HCT116 (cell line): ENCODE data around the gene PRKCH. TPM values are rescaled to one million over a fixed set of nuclear protein-coding genes. Genes with fewer than 3 reads are reported as not detected.

Experiments used
- ATAC-seq: fragments of 200-7000 bp; cut with Tn5 transposase; 2 replicates; pipeline ENCODE4 v1.9.1; 2020; ENCODE audit warnings: mild to moderate bottlenecking, moderate library complexity
- BruUV-seq: library from RNA; stranded (reverse); fragments of 400-500 nt; replicated peaks from 2 replicates; lab custom pipeline; 2021; lab: Mats Ljungman, UMichigan
- CTCF ChIA-PET: fragments of 300-600 bp; sonication (Branson Sonifier 250); formaldehyde crosslinking; loops from one replicate; lab custom pipeline; 2021; ENCODE audit warnings: antibody characterized with exemption; lab: Charles Lee
- POLR2A ChIA-PET: fragments of 300-600, 350-600 bp; sonication (Branson Sonifier 250); formaldehyde crosslinking; loops from one replicate; lab custom pipeline; 2021; ENCODE audit warnings: antibody characterized with exemption; lab: Charles Lee
- RAD21 ChIA-PET, 2 experiments: fragments of 300-600 bp; sonication (Branson Sonifier 250); formaldehyde crosslinking; loops; one replicate each; lab custom pipeline; 2023; ENCODE audit warnings: low total read pairs in 2 of 2; ENCODE audit not compliant: uncharacterized antibody in 2 of 2, unreplicated experiment in 2 of 2, low non-redundant PET in 1 of 2; lab: Charles Lee
- DNase-seq: peaks from one replicate; pipeline ENCODE4 v3.0.0-alpha.2; 2010; ENCODE audit warnings: low read depth, low spot score
- H2AFZ ChIP-seq: fragments of 200-600 bp; shearing (Covaris generic), sonication (generic); 2 replicates; pipeline ENCODE4 v1.6.1; 2017; ENCODE audit warnings: low read depth, mixed run types, mixed read lengths, antibody characterized with exemption, low read length; ENCODE audit not compliant: poor library complexity, severe bottlenecking
- H3K27ac ChIP-seq: 2 replicates; pipeline ENCODE4 v1.5.1; 2012; ENCODE audit warnings: low read depth, low read length
- H3K27me3 ChIP-seq: fragments of 200-600 bp; sonication (generic); 2 replicates; pipeline ENCODE4 v1.6.1; 2016; ENCODE audit warnings: mixed run types, low read length, mixed read lengths; ENCODE audit not compliant: insufficient read depth
- H3K36me3 ChIP-seq, 2 experiments: fragments of 200-500 bp in 1 of 2; fragments of 200-600 bp in 1 of 2; sonication (Bioruptor generic) in 1 of 2; sonication (generic) in 1 of 2; 2 replicates each; pipeline versions ENCODE4 v1.5.1 to v1.6.1; 2014 to 2016; ENCODE audit warnings: low read length in 2 of 2, inconsistent platforms in 1 of 2, mixed read lengths in 1 of 2, mixed run types in 1 of 2; ENCODE audit not compliant: insufficient read depth in 2 of 2, control insufficient read depth in 1 of 2
- H3K4me1 ChIP-seq, 2 experiments: fragments of 200-600 bp in 1 of 2; sonication (generic) in 1 of 2; 2 replicates each; pipeline versions ENCODE4 v1.5.1 to v1.6.1; 2012 to 2017; ENCODE audit warnings: low read length in 2 of 2, inconsistent platforms in 1 of 2, mild to moderate bottlenecking in 1 of 2, mixed read lengths in 1 of 2, mixed run types in 1 of 2, moderate library complexity in 1 of 2; ENCODE audit not compliant: insufficient read depth in 2 of 2, control insufficient read depth in 1 of 2
- H3K4me2 ChIP-seq: fragments of 200-600 bp; sonication (generic); 2 replicates; pipeline ENCODE4 v1.6.1; 2017; ENCODE audit warnings: mixed run types, low read length, mixed read lengths
- H3K4me3 ChIP-seq, 2 experiments: fragments of 200-600 bp in 1 of 2; sonication (generic) in 1 of 2; replicated peaks in 1 of 2; 2 replicates each; pipeline ENCODE4 v1.5.1; 2011 to 2016; ENCODE audit warnings: low read length in 2 of 2, control low read depth in 1 of 2, low read depth in 1 of 2, mild to moderate bottlenecking in 1 of 2, mixed read lengths in 1 of 2, mixed run types in 1 of 2
- H3K79me2 ChIP-seq: fragments of 200-600 bp; sonication (generic); 2 replicates; pipeline ENCODE4 v1.6.1; 2017; ENCODE audit warnings: mild to moderate bottlenecking, mixed run types, low read length, moderate library complexity, mixed read lengths; ENCODE audit not compliant: insufficient read depth
- H3K9ac ChIP-seq: fragments of 200-600 bp; sonication (generic); 2 replicates; pipeline ENCODE4 v1.6.1; 2016; ENCODE audit warnings: low read length, mixed read lengths
- H3K9me2 ChIP-seq: fragments of 200-600 bp; sonication (generic), shearing (Covaris generic); 2 replicates; pipeline ENCODE4 v1.6.1; 2017; ENCODE audit warnings: mixed run types, mild to moderate bottlenecking, moderate library complexity; ENCODE audit not compliant: insufficient read depth
- H3K9me3 ChIP-seq, 2 experiments: fragments of 200-500 bp in 1 of 2; fragments of 200-600 bp in 1 of 2; sonication (Bioruptor generic) in 1 of 2; sonication (generic) in 1 of 2; 2 replicates each; pipeline ENCODE4 v1.6.1; 2014 to 2017; ENCODE audit warnings: low read length in 2 of 2, mixed read lengths in 2 of 2, inconsistent platforms in 1 of 2, low read depth in 1 of 2, mild to moderate bottlenecking in 1 of 2, mixed run types in 1 of 2, moderate library complexity in 1 of 2; ENCODE audit not compliant: control insufficient read depth in 1 of 2, insufficient read depth in 1 of 2
- H4K20me1 ChIP-seq: fragments of 200-600 bp; sonication (generic), shearing (Covaris generic); 2 replicates; pipeline ENCODE4 v1.6.1; 2017; ENCODE audit warnings: mixed run types, mild to moderate bottlenecking, moderate library complexity; ENCODE audit not compliant: insufficient read depth
- CBX3 ChIP-seq: IDR thresholded peaks from 2 replicates; pipeline ENCODE4 v1.6.1; 2012; ENCODE audit warnings: low read depth
- CEBPB ChIP-seq: IDR thresholded peaks from 2 replicates; pipeline ENCODE4 v1.6.1; 2012; ENCODE audit warnings: low read depth
- ELF1 ChIP-seq: IDR thresholded peaks from 2 replicates; pipeline ENCODE4 v1.6.1; 2012; ENCODE audit warnings: low read depth, borderline replicate concordance
- EZH2 ChIP-seq: fragments of 200-600 bp; sonication (generic); IDR thresholded peaks from 2 replicates; pipeline ENCODE4 v1.6.1; 2017; ENCODE audit warnings: antibody characterized with exemption, mixed run types
- EZH2phosphoT487 ChIP-seq: fragments of 200-600 bp; IDR thresholded peaks from 2 replicates; pipeline ENCODE4 v1.6.1; 2018; ENCODE audit warnings: antibody characterized with exemption, borderline replicate concordance
- POLR2A ChIP-seq: IDR thresholded peaks from 2 replicates; pipeline ENCODE4 v1.7.0; 2011; ENCODE audit warnings: borderline replicate concordance; ENCODE audit not compliant: insufficient read depth, insufficient read length; ENCODE audit errors: extremely low read depth
- POLR2AphosphoS5 ChIP-seq: IDR thresholded peaks from 2 replicates; pipeline ENCODE4 v1.6.1; 2011; ENCODE audit warnings: mild to moderate bottlenecking, low read depth, low read length, moderate library complexity
- RAD21 ChIP-seq: IDR thresholded peaks from 2 replicates; pipeline ENCODE4 v1.6.1; 2012; ENCODE audit warnings: low read depth, mild to moderate bottlenecking
- YY1 ChIP-seq: IDR thresholded peaks from 2 replicates; pipeline ENCODE4 v1.6.1; 2011; ENCODE audit warnings: low read length, low read depth, moderate library complexity, mild to moderate bottlenecking; ENCODE audit not compliant: insufficient replicate concordance; ENCODE audit errors: extremely low read depth
- ZFX ChIP-seq: fragments of 450-650 bp; IDR thresholded peaks from 2 replicates; pipeline ENCODE4 v1.6.1; 2017
- intact Hi-C: fragments of 100-400 bp; cut with micrococcal nuclease; formaldehyde crosslinking; loops from 2 replicates; pipeline ENCODE4 v1.10.0; 2022
- total RNA-seq: library from RNA; stranded (reverse); gene quantifications from one replicate; pipeline ENCODE4 v1.2.1, GENCODE V29; 2021; ENCODE audit not compliant: unreplicated experiment
- TF ChIP-seq, protein P1 (sequence below), 3 experiments: fragments of 200-600 bp in 1 of 3; sonication (generic) in 1 of 3; IDR thresholded peaks in 2 of 3; conservative IDR thresholded peaks in 1 of 3; 2 replicates each; pipeline ENCODE4 v1.5.1; 2012 to 2017; ENCODE audit warnings: low read depth in 2 of 3, low read length in 2 of 3, antibody characterized with exemption in 1 of 3, borderline replicate concordance in 1 of 3, control low read depth in 1 of 3, mild to moderate bottlenecking in 1 of 3, mixed read lengths in 1 of 3, mixed run types in 1 of 3, moderate library complexity in 1 of 3; ENCODE audit not compliant: insufficient read depth in 1 of 3
- TF ChIP-seq, protein P2 (sequence below): IDR thresholded peaks from 2 replicates; pipeline ENCODE4 v1.6.1; 2012
- TF ChIP-seq, protein P3 (sequence below): IDR thresholded peaks from 2 replicates; pipeline ENCODE4 v1.6.1; 2012; ENCODE audit warnings: low read depth
- TF ChIP-seq, protein P4 (sequence below): IDR thresholded peaks from 2 replicates; pipeline ENCODE4 v1.6.1; 2011; ENCODE audit warnings: mild to moderate bottlenecking, low read length, moderate library complexity; ENCODE audit not compliant: insufficient replicate concordance; ENCODE audit errors: extremely low read depth

PRKCH gene
- total RNA-seq, 1 experiment from 2014 or later, result 16.6 TPM

DNA sequence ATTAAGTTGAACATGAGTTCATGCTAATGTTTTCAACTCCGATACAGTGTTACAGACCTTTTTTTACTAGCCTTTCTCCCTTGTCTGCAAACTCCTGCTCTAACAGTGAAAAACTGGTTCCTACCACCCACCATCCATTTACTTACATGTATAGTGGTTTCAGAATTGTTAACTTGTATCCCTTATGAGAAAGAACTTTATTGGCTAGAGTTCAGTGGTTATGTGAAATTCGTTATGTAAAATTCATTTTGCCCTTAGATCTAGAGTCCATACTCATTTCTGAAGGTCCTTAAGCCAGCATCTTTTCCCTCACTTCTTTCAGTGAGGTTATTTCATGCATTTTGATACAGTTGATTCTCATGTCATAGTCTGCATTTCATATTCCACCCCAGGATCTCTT lies 51.0 kb downstream of the PRKCH start:
- H2AFZ ChIP-seq, result no peak overlapping the region
- no peak overlapping the region for H3K4me3 ChIP-seq
- no peaks in the 10 kb centered on the region for H3K79me2 ChIP-seq
- RAD21 ChIA-PET, result no interaction called here
- H3K27ac ChIP-seq, result no peak overlapping the region
- no peaks in the 10 kb centered on the region for H3K27me3 ChIP-seq
- H3K9me2 ChIP-seq, result no peaks in the 10 kb centered on the region
- H4K20me1 ChIP-seq, result no peaks in the 10 kb centered on the region
- POLR2A ChIA-PET, result no interaction called here
- peaks cover 12 to 13% of the 10 kb centered on the region in 2 experiments; a peak in 2 of 4 replicates for H3K9me3 ChIP-seq
- H3K4me2 ChIP-seq, result no peak overlapping the region
- TF ChIP-seq RAD21 (no peak), ELF1 (no peak), EZH2phosphoT487 (no peak), ZFX (no peak), YY1 (no peak), EZH2 (no peak), CEBPB (no peak), POLR2A (no peak), CBX3 (no peak), POLR2AphosphoS5 (no peak)
- TF ChIP-seq, protein P1, sequence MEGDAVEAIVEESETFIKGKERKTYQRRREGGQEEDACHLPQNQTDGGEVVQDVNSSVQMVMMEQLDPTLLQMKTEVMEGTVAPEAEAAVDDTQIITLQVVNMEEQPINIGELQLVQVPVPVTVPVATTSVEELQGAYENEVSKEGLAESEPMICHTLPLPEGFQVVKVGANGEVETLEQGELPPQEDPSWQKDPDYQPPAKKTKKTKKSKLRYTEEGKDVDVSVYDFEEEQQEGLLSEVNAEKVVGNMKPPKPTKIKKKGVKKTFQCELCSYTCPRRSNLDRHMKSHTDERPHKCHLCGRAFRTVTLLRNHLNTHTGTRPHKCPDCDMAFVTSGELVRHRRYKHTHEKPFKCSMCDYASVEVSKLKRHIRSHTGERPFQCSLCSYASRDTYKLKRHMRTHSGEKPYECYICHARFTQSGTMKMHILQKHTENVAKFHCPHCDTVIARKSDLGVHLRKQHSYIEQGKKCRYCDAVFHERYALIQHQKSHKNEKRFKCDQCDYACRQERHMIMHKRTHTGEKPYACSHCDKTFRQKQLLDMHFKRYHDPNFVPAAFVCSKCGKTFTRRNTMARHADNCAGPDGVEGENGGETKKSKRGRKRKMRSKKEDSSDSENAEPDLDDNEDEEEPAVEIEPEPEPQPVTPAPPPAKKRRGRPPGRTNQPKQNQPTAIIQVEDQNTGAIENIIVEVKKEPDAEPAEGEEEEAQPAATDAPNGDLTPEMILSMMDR (IDR thresholded peaks at IDR 0.05 in 2 of 3, conservative IDR thresholded peaks at IDR 0.05 in 1 of 3; ENCODE audit: borderline replicate concordance in 1 of 3, insufficient read depth in 1 of 3, low read depth in 2 of 3, low read length in 2 of 3), result no peak
- TF ChIP-seq, protein P2, sequence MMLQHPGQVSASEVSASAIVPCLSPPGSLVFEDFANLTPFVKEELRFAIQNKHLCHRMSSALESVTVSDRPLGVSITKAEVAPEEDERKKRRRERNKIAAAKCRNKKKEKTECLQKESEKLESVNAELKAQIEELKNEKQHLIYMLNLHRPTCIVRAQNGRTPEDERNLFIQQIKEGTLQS, result no peak
- TF ChIP-seq, protein P3, sequence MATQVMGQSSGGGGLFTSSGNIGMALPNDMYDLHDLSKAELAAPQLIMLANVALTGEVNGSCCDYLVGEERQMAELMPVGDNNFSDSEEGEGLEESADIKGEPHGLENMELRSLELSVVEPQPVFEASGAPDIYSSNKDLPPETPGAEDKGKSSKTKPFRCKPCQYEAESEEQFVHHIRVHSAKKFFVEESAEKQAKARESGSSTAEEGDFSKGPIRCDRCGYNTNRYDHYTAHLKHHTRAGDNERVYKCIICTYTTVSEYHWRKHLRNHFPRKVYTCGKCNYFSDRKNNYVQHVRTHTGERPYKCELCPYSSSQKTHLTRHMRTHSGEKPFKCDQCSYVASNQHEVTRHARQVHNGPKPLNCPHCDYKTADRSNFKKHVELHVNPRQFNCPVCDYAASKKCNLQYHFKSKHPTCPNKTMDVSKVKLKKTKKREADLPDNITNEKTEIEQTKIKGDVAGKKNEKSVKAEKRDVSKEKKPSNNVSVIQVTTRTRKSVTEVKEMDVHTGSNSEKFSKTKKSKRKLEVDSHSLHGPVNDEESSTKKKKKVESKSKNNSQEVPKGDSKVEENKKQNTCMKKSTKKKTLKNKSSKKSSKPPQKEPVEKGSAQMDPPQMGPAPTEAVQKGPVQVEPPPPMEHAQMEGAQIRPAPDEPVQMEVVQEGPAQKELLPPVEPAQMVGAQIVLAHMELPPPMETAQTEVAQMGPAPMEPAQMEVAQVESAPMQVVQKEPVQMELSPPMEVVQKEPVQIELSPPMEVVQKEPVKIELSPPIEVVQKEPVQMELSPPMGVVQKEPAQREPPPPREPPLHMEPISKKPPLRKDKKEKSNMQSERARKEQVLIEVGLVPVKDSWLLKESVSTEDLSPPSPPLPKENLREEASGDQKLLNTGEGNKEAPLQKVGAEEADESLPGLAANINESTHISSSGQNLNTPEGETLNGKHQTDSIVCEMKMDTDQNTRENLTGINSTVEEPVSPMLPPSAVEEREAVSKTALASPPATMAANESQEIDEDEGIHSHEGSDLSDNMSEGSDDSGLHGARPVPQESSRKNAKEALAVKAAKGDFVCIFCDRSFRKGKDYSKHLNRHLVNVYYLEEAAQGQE, result no peak
- TF ChIP-seq, protein P4, sequence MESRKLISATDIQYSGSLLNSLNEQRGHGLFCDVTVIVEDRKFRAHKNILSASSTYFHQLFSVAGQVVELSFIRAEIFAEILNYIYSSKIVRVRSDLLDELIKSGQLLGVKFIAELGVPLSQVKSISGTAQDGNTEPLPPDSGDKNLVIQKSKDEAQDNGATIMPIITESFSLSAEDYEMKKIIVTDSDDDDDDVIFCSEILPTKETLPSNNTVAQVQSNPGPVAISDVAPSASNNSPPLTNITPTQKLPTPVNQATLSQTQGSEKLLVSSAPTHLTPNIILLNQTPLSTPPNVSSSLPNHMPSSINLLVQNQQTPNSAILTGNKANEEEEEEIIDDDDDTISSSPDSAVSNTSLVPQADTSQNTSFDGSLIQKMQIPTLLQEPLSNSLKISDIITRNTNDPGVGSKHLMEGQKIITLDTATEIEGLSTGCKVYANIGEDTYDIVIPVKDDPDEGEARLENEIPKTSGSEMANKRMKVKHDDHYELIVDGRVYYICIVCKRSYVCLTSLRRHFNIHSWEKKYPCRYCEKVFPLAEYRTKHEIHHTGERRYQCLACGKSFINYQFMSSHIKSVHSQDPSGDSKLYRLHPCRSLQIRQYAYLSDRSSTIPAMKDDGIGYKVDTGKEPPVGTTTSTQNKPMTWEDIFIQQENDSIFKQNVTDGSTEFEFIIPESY, result no peak
- TF ChIP-seq, all 23 proteins: peak for 0
- Histone ChIP-seq H3K36me3 (no peaks in the 10 kb centered on the region), H3K4me1 (peaks cover 11 to 18% of the 10 kb centered on the region in 2 experiments; a peak in 3 of 4 replicates), H3K9ac (no peak overlapping the region)
- DNase-seq (no peak), ATAC-seq (no peak)
- intact Hi-C loops, result no loop called here
- CTCF ChIA-PET, result no interaction called here
- BruUV-seq, result no TSS peak
